HG02588 (cell line): ENCODE results near the gene EIF2A.

Source experiments
- ATAC-seq: cut with Tn5 transposase; IDR thresholded peaks from one replicate; pipeline ENCODE4 v1.9.1; 2021; ENCODE audit warnings: mild to moderate bottlenecking, moderate library complexity; ENCODE audit not compliant: unreplicated experiment

The EIF2A gene

DNA sequence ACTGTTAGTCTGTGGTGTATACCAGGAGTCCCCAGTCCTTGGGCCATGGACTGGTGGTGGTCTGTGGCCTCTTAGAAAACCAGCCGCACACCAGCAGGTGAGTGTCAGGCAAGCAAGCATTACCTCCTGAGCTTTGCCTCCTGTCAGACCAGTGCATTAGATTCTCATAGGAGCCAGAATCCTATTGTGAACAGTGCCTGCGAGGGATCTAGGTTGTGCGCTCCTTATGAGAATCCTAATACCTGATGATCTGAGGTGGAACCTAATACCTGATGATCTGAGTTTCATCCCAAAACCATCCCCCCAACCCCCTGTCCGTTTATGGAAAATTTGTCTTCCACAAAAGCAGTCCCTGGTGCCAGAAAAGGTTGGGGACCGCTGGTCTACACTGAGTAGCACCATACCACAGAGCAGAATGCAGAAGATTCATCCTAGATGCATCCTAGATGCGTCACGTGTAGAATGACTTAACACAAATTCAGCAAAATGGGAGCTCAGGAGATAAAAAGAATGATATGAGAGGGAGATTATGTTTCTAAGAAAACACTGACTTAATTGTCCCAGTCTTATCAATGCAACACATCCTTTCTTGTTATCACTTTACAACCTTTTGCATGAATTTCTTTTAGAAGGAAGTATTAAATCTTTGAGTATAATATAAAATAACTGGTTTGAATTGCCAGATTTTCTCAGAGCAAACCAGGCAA is 85.1 kb downstream of the EIF2A start:
- no peak for ATAC-seq

- no peak for ATAC-seq
Observed at GRCh38 chr3:150635076-150635475, 88.5 kb downstream of the EIF2A start.

- peak; percentile 62 for ATAC-seq
Observed at GRCh38 chr3:150635526-150635925, 88.9 kb downstream of the EIF2A start.
